GM12878 (cell line): ENCODE measurements around the gene PIP5KL1. TPM values are rescaled to one million over a fixed set of nuclear protein-coding genes. Genes with fewer than 3 reads are reported as not detected.
A peak's percentile ranks its signal among the peaks of the same experiment; 100 is the strongest.

Experiments
- ATAC-seq: fragments of 200-7000 bp; cut with Tn5 transposase; 3 replicates; pipeline ENCODE4 v1.9.1; 2020; ENCODE audit warnings: mild to moderate bottlenecking, moderate library complexity
- BruUV-seq: library from RNA; stranded (reverse); fragments of 400-500 nt; replicated peaks from 2 replicates; lab custom pipeline; 2021; lab: Mats Ljungman, UMichigan
- CTCF ChIA-PET: fragments of 300-600 bp; sonication (Branson Sonifier 250); formaldehyde crosslinking; extraction: SDS; loops from one replicate; lab custom pipeline; 2021; ENCODE audit warnings: inconsistent platforms; lab: Yijun Ruan, JAX
- POLR2A ChIA-PET: fragments of 350-600 bp; formaldehyde crosslinking; extraction: SDS; loops from one replicate; lab custom pipeline; 2021; ENCODE audit warnings: inconsistent platforms; lab: Charles Lee
- RAD21 ChIA-PET: fragments of 300-600 bp; sonication (Branson Sonifier 250); formaldehyde crosslinking; loops from one replicate; lab custom pipeline; 2023; ENCODE audit warnings: antibody characterized with exemption; ENCODE audit not compliant: unreplicated experiment; lab: Charles Lee
- SMC1A ChIA-PET: fragments of 300-600 bp; sonication (Branson Sonifier 250); formaldehyde crosslinking; loops from one replicate; lab custom pipeline; 2023; ENCODE audit not compliant: unreplicated experiment, uncharacterized antibody; lab: Charles Lee
- DNase-seq: peaks from one replicate; pipeline ENCODE4 v3.0.0-alpha.2; 2011; ENCODE audit warnings: low read depth, low spot score
- FAIRE-seq: peaks from 3 replicates; lab custom pipeline; 2011; peaks lifted over from hg19 to GRCh38; lab: Jason Lieb, UNC
- H2AFZ ChIP-seq: 2 replicates; pipeline ENCODE4 v1.6.0; 2011; ENCODE audit warnings: low read depth, low read length, control low read depth; ENCODE audit not compliant: control insufficient read depth
- H3K27ac ChIP-seq: 2 replicates; pipeline ENCODE4 v1.5.1; 2011; ENCODE audit warnings: control low read depth; ENCODE audit not compliant: control insufficient read depth, insufficient read depth
- H3K27me3 ChIP-seq, 2 experiments: replicated peaks in 1 of 2; 2 replicates each; pipeline versions ENCODE4 v1.6.0 to v1.6.1; 2011; ENCODE audit warnings: low read length in 1 of 2; ENCODE audit not compliant: control insufficient read depth in 2 of 2, insufficient read depth in 2 of 2
- H3K36me3 ChIP-seq, 2 experiments: 2 replicates each; pipeline ENCODE4 v1.5.1; 2011; ENCODE audit warnings: low read length in 1 of 2; ENCODE audit not compliant: control insufficient read depth in 2 of 2, insufficient read depth in 2 of 2
- H3K4me1 ChIP-seq: 2 replicates; pipeline ENCODE4 v1.6.1; 2011; ENCODE audit warnings: mild to moderate bottlenecking, low read length, moderate library complexity, mixed read lengths; ENCODE audit not compliant: control insufficient read depth, insufficient read depth
- H3K4me2 ChIP-seq: 2 replicates; pipeline ENCODE4 v1.6.0; 2011; ENCODE audit warnings: control low read depth; ENCODE audit not compliant: control insufficient read depth, insufficient read depth
- H3K4me3 ChIP-seq: fragments of 200-600 bp; sonication (generic); 2 replicates; pipeline ENCODE4 v1.5.1; 2016
- H3K79me2 ChIP-seq: 2 replicates; pipeline ENCODE4 v1.6.0; 2011; ENCODE audit warnings: low read length; ENCODE audit not compliant: control insufficient read depth, insufficient read depth
- H3K9ac ChIP-seq: 2 replicates; pipeline ENCODE4 v1.8.0; 2011; ENCODE audit warnings: low read length, control low read depth, mixed read lengths; ENCODE audit not compliant: control insufficient read depth, insufficient read depth
- H3K9me3 ChIP-seq: replicated peaks from 3 replicates; pipeline ENCODE4 v1.5.1; 2011; ENCODE audit warnings: mild to moderate bottlenecking, low read length; ENCODE audit not compliant: control insufficient read depth, insufficient read depth
- H4K20me1 ChIP-seq: 2 replicates; pipeline ENCODE4 v1.6.0; 2011; ENCODE audit not compliant: control insufficient read depth, insufficient read depth
- FOS ChIP-seq: IDR thresholded peaks from 3 replicates; pipeline ENCODE4 v1.6.1; 2011; ENCODE audit warnings: borderline replicate concordance; ENCODE audit not compliant: insufficient read length; ENCODE audit errors: extremely low read depth
- FOXM1 ChIP-seq: IDR thresholded peaks from 2 replicates; pipeline ENCODE4 v1.6.1; 2012; ENCODE audit warnings: low read depth, mild to moderate bottlenecking, inconsistent platforms, low read length, moderate library complexity
- MLLT1 ChIP-seq: fragments of 450-650 bp; IDR thresholded peaks from 2 replicates; pipeline ENCODE4 v1.6.1; 2016; ENCODE audit warnings: mild to moderate bottlenecking
- SPI1 ChIP-seq: IDR thresholded peaks from 2 replicates; pipeline ENCODE4 v1.6.1; 2011; ENCODE audit warnings: low read depth, mild to moderate bottlenecking, low read length, moderate library complexity, borderline replicate concordance; ENCODE audit not compliant: insufficient read depth
- WRNIP1 ChIP-seq: IDR thresholded peaks from 2 replicates; pipeline ENCODE4 v1.6.1; 2011; ENCODE audit warnings: low read depth, low read length, improper control_type of control experiment, borderline replicate concordance
- WGBS: methylation state at CpG from one replicate; pipeline ENCODE4 v1.1.6; 2016; ENCODE audit warnings: low lambda C conversion rate; ENCODE audit not compliant: insufficient replicate concordance, insufficient coverage; ENCODE audit errors: missing lambda C conversion rate; 5-methylcytosine and 5-hydroxymethylcytosine counted together
- in situ Hi-C: fragments of 300-500 bp; cut with MboI; formaldehyde crosslinking; loops from 9 replicates; pipeline ENCODE4 v1.14.3; 2018; ENCODE audit warnings: mixed read lengths
- intact Hi-C: fragments of 100-400 bp; cut with micrococcal nuclease; formaldehyde crosslinking; loops from one replicate; pipeline ENCODE4 v1.14.2; 2022; ENCODE audit not compliant: unreplicated experiment
- polyA plus RNA-seq, 11 experiments: library from polyadenylated mRNA; depleted of rRNA in 4 of 11; unstranded in 6 of 11; stranded (reverse) in 5 of 11; fragments of >200 nt; fragmentation: Nextera tagmentation in 4 of 11; fragmentation: Illumina TruSeq in 1 of 11; extraction: Ambion mirVana in 4 of 11; extraction: Trizol in 1 of 11; gene quantifications; 1 replicate in 1 of 11; 2 replicates in 10 of 11; pipeline versions ENCODE4 v1.2.1 to v1.2.3, GENCODE V29; 2011 to 2016; ENCODE audit warnings: inconsistent platforms in 2 of 11, missing spikeins in 2 of 11, low read depth in 1 of 11
- total RNA-seq, 4 experiments: library from RNA; depleted of rRNA in 3 of 4; stranded (reverse); fragments of >200 nt in 3 of 4; fragmentation: Illumina TruSeq in 1 of 4; extraction: Trizol in 1 of 4; gene quantifications; 2 replicates each; pipeline versions ENCODE4 v1.2.1 to v1.2.3, GENCODE V29; 2013 to 2021

The PIP5KL1 gene
- total and polyA plus RNA-seq, 10 of the 15 experiments (the other 5 are each of a cell fraction or from before 2014, with no cell fraction given) = 0.04 to 0.67 (median 0.43) TPM; not detected in 2

DNA sequence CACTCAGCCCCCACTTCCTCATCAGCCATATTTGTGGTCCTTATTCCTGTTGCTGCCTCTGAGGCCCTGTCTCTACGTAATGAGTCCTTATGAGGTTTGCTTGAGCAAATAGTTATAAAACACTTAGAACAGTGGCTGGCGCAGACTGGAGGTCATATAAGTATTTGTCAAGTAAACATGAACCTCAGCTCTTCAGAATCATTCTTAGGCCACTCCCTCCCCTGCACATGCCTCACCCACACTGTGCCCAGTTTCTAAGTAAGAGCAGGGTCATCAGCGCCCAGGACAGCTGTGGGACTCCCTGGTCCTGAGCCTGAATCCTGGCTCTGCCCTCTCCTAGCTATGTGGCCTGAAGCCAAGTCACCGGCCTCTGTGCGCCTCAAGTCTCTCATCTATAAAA, 17.7 kb downstream of the PIP5KL1 start:
- Histone ChIP-seq H3K9me3 (no peaks in the 10 kb centered on the region), H3K27me3 (no peaks in the 10 kb centered on the region), H2AFZ (no peak overlapping the region), H3K36me3 (peaks cover 10 to 22% of the 10 kb centered on the region in 2 experiments; a peak in 2 of 4 replicates), H3K4me1 (peaks cover 45% of the 10 kb centered on the region), H3K4me3 (no peak overlapping the region), H3K79me2 (peaks cover 39% of the 10 kb centered on the region), H3K27ac (peak overlapping the region; percentile 9; the same call in 1 of the 2 replicates)
- in situ Hi-C loops = loop anchor here (5.0 kb wide), 1 partner anchor 176 kb away; the partner anchor contains the start of gene TOR2A
- ATAC-seq = no peak
- CTCF ChIA-PET = interaction anchor here (0.6 to 1.7 kb wide), 3 partner anchors 9 to 136 kb away, joined by 3 to 7 read pairs (median 5); no protein-coding TSS in a partner anchor
- no peak for DNase-seq
- SMC1A ChIA-PET = interaction anchor here (0.7 to 1.0 kb wide), 2 partner anchors 8 to 134 kb away, joined by 3 read pairs; no protein-coding TSS in a partner anchor
- TF ChIP-seq FOS (no peak), SPI1 (0 out of 2 replicates have a peak, but pooled peaks have one; percentile 36)
- TF ChIP-seq, all 136 proteins: peak for 1
- no TSS peak for BruUV-seq
- no peak for FAIRE-seq
- WGBS = 99% methylated on average over 5 of the region's 5 CpGs
- intact Hi-C loops = no loop called here
- RAD21 ChIA-PET = interaction anchor here (0.9 to 1.7 kb wide), 4 partner anchors 9 to 142 kb away, joined by 3 to 4 read pairs (median 3); partner anchors contain the start of gene ST6GALNAC6
- Histone ChIP-seq H3K4me2 (no peak overlapping the region; the same call in 1 of the 2 replicates), H3K9ac (no peak overlapping the region), H4K20me1 (no peaks in the 10 kb centered on the region)
- POLR2A ChIA-PET = interaction anchor here (1.4 to 6.9 kb wide), 2 partner anchors 11 to 23 kb away, joined by 3 to 166 read pairs; partner anchors contain the start of gene ST6GALNAC6

- SMC1A ChIA-PET = interaction anchor here (0.7 kb wide), 1 partner anchor 133 kb away, joined by 3 read pairs; no protein-coding TSS in a partner anchor
- 98% methylated on average over 23 of the region's 31 CpGs for WGBS
- no TSS peak for BruUV-seq
- in situ Hi-C loops = loop anchor here (5.0 kb wide), 1 partner anchor 175 kb away; the partner anchor contains the start of gene TOR2A
- Histone ChIP-seq H4K20me1 (no peaks in the 10 kb centered on the region), H3K4me2 (peak overlapping the region; percentile 90), H3K27ac (peak overlapping the region; percentile 86), H3K4me1 (peaks cover 40% of the 10 kb centered on the region), H3K9me3 (no peaks in the 10 kb centered on the region), H2AFZ (no peak overlapping the region), H3K9ac (peak overlapping the region; percentile 57), H3K79me2 (peaks cover 39% of the 10 kb centered on the region), H3K27me3 (no peaks in the 10 kb centered on the region), H3K4me3 (no peak overlapping the region), H3K36me3 (peaks cover 10 to 22% of the 10 kb centered on the region in 2 experiments; a peak in 2 of 4 replicates)
- no peak for FAIRE-seq
- TF ChIP-seq WRNIP1 (no peak), FOXM1 (no peak), MLLT1 (peak; percentile 29; the same call in 1 of the 2 replicates)
- RAD21 ChIA-PET = interaction anchor here (1.3 to 1.7 kb wide), 2 partner anchors 9 to 141 kb away, joined by 3 to 4 read pairs; no protein-coding TSS in a partner anchor
- POLR2A ChIA-PET = interaction anchor here (1.4 to 6.9 kb wide), 2 partner anchors 10 to 23 kb away, joined by 3 to 166 read pairs; partner anchors contain the start of gene ST6GALNAC6
- no peak for DNase-seq
- intact Hi-C loops = no loop called here
- ATAC-seq = no peak
- CTCF ChIA-PET = interaction anchor here (1.3 to 1.7 kb wide), 3 partner anchors 8 to 43 kb away, joined by 3 to 7 read pairs (median 5); no protein-coding TSS in a partner anchor
These were observed 18.3 kb downstream of the PIP5KL1 start for GRCh38 chr9:127912296-127912695.
